Panc1 (cell line): Measurements from ENCODE around the gene DNAJC16.

ENCODE experiments used
- POLR2AphosphoS5 ChIP-seq: IDR thresholded peaks from 2 replicates; pipeline ENCODE4 v1.6.1; 2012; ENCODE audit warnings: mild to moderate bottlenecking, low read depth, low read length, moderate library complexity
- TF ChIP-seq, protein P1 (sequence below): fragments of 450-650 bp; IDR thresholded peaks from 2 replicates; pipeline ENCODE4 v1.5.1; 2017; ENCODE audit warnings: mild to moderate bottlenecking
- TF ChIP-seq, protein P2 (sequence below), 2 experiments: IDR thresholded peaks; 2 replicates each; pipeline ENCODE4 v1.6.1; 2011 to 2012; ENCODE audit warnings: low read depth in 2 of 2, control low read depth in 1 of 2, low read length in 1 of 2, mild to moderate bottlenecking in 1 of 2, moderate library complexity in 1 of 2; ENCODE audit not compliant: insufficient read depth in 1 of 2

DNA sequence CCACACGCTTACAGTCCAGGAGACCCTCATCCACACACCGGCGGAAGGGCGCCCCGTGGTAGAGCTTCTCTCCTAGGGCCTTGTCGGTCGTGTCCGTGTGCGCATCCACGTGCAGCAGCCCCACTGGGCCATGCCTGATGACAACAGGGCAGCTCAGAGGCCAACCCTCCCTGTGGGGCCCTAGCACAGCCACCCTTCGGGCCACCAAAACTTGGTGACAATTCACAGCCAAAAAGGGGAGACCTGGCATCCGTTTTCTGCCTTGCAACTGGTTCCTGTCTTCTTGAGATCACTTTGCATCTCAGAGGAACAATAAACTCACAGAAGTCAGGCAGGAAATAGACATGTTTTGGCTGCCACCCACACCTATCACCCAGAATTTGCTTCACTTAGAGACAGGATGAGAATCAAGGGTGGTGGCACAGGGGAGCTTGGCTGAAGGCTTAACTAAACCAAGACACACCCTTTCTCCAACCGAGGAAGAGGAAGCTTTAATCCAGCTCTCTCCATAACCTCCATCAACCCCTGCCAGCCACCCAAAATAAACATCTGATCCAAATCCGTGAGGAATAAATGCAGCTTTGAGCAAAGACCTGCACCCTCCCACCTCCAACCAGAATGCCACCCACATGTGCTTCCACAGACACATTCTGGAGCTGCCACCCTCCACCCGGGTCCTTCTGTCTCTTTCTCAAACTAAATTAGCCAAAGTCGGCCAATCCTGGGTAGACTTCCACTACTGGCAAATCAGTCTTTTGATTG lies 52.5 kb downstream of the DNAJC16 start:
- TF ChIP-seq, protein P1, sequence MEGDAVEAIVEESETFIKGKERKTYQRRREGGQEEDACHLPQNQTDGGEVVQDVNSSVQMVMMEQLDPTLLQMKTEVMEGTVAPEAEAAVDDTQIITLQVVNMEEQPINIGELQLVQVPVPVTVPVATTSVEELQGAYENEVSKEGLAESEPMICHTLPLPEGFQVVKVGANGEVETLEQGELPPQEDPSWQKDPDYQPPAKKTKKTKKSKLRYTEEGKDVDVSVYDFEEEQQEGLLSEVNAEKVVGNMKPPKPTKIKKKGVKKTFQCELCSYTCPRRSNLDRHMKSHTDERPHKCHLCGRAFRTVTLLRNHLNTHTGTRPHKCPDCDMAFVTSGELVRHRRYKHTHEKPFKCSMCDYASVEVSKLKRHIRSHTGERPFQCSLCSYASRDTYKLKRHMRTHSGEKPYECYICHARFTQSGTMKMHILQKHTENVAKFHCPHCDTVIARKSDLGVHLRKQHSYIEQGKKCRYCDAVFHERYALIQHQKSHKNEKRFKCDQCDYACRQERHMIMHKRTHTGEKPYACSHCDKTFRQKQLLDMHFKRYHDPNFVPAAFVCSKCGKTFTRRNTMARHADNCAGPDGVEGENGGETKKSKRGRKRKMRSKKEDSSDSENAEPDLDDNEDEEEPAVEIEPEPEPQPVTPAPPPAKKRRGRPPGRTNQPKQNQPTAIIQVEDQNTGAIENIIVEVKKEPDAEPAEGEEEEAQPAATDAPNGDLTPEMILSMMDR, result no peak
- TF ChIP-seq, protein P2, sequence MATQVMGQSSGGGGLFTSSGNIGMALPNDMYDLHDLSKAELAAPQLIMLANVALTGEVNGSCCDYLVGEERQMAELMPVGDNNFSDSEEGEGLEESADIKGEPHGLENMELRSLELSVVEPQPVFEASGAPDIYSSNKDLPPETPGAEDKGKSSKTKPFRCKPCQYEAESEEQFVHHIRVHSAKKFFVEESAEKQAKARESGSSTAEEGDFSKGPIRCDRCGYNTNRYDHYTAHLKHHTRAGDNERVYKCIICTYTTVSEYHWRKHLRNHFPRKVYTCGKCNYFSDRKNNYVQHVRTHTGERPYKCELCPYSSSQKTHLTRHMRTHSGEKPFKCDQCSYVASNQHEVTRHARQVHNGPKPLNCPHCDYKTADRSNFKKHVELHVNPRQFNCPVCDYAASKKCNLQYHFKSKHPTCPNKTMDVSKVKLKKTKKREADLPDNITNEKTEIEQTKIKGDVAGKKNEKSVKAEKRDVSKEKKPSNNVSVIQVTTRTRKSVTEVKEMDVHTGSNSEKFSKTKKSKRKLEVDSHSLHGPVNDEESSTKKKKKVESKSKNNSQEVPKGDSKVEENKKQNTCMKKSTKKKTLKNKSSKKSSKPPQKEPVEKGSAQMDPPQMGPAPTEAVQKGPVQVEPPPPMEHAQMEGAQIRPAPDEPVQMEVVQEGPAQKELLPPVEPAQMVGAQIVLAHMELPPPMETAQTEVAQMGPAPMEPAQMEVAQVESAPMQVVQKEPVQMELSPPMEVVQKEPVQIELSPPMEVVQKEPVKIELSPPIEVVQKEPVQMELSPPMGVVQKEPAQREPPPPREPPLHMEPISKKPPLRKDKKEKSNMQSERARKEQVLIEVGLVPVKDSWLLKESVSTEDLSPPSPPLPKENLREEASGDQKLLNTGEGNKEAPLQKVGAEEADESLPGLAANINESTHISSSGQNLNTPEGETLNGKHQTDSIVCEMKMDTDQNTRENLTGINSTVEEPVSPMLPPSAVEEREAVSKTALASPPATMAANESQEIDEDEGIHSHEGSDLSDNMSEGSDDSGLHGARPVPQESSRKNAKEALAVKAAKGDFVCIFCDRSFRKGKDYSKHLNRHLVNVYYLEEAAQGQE (IDR thresholded peaks at IDR 0.05; ENCODE audit: insufficient read depth in 1 of 2, low read depth in 2 of 2, low read length in 1 of 2), result no peak
- TF ChIP-seq POLR2AphosphoS5, result no peak
